ENCODE measurements around the gene HYKK.

Gene HYKK

GRCh38 chr15:78527325-78527724 lies 19.9 kb downstream of the HYKK start:
- no peak for ATAC-seq
- TF ChIP-seq ESRRG (CRISPR knock-in tag; IDR thresholded peaks at IDR 0.05) (no peak), TSHZ2 (CRISPR knock-in tag; IDR thresholded peaks at IDR 0.05) (no peak), POU6F1 (CRISPR knock-in tag; IDR thresholded peaks at IDR 0.05; ENCODE audit: borderline replicate concordance, low read depth) (no peak), ZC3H10 (CRISPR knock-in tag; IDR thresholded peaks at IDR 0.05) (no peak), ARNTL (CRISPR knock-in tag; IDR thresholded peaks at IDR 0.05; ENCODE audit: borderline replicate concordance, low read depth) (no peak), PPARA (CRISPR knock-in tag; IDR thresholded peaks at IDR 0.05; ENCODE audit: borderline replicate concordance) (no peak), CSDC2 (CRISPR knock-in tag; IDR thresholded peaks at IDR 0.05) (no peak), ZNF70 (CRISPR knock-in tag; IDR thresholded peaks at IDR 0.05) (no peak), ZNF565 (CRISPR knock-in tag; conservative IDR thresholded peaks at IDR 0.05; ENCODE audit: low read depth) (no peak), ZFP30 (CRISPR knock-in tag; IDR thresholded peaks at IDR 0.05) (no peak), TCF4 (CRISPR knock-in tag; IDR thresholded peaks at IDR 0.05; ENCODE audit: borderline replicate concordance) (no peak), OSR1 (CRISPR knock-in tag; IDR thresholded peaks at IDR 0.05) (no peak), CSRNP3 (CRISPR knock-in tag; IDR thresholded peaks at IDR 0.05) (no peak), ZNF8 (CRISPR knock-in tag; IDR thresholded peaks at IDR 0.05) (no peak), TOX (CRISPR knock-in tag; IDR thresholded peaks at IDR 0.05; ENCODE audit: borderline replicate concordance) (no peak), ZFP3 (CRISPR knock-in tag; IDR thresholded peaks at IDR 0.05) (no peak), BACH2 (CRISPR knock-in tag; IDR thresholded peaks at IDR 0.05; ENCODE audit: borderline replicate concordance) (no peak), SNAI2 (CRISPR knock-in tag; IDR thresholded peaks at IDR 0.05) (no peak), PATZ1 (CRISPR knock-in tag; IDR thresholded peaks at IDR 0.05; ENCODE audit: borderline replicate concordance) (no peak)

GRCh38 chr15:78533331-78533730 lies 26.0 kb downstream of the HYKK start:
- TF ChIP-seq ZFP30 (CRISPR knock-in tag; IDR thresholded peaks at IDR 0.05) (no peak), POU6F1 (CRISPR knock-in tag; IDR thresholded peaks at IDR 0.05; ENCODE audit: borderline replicate concordance, low read depth) (no peak), OSR1 (CRISPR knock-in tag; IDR thresholded peaks at IDR 0.05) (no peak), ZFP3 (CRISPR knock-in tag; IDR thresholded peaks at IDR 0.05) (no peak), CSDC2 (CRISPR knock-in tag; IDR thresholded peaks at IDR 0.05) (no peak), BACH2 (CRISPR knock-in tag; IDR thresholded peaks at IDR 0.05; ENCODE audit: borderline replicate concordance) (no peak), CSRNP3 (CRISPR knock-in tag; IDR thresholded peaks at IDR 0.05) (no peak), TSHZ2 (CRISPR knock-in tag; IDR thresholded peaks at IDR 0.05) (no peak), CREB5 (CRISPR knock-in tag; IDR thresholded peaks at IDR 0.05; ENCODE audit: low read depth) (no peak), ESRRG (CRISPR knock-in tag; IDR thresholded peaks at IDR 0.05) (no peak), SNAI2 (CRISPR knock-in tag; IDR thresholded peaks at IDR 0.05) (no peak)
- no peak for ATAC-seq

All from SK-N-SH treated with all-trans-retinoic acid at 6 μM for 48 hours (cell line).